Liver (tissue), 9 donors: ENCODE measurements around the gene KRTAP10-7. TPM values are rescaled to one million over a fixed set of nuclear protein-coding genes. Genes with fewer than 3 reads are reported as not detected.

ENCODE experiments used
- DNase-seq: peaks from one replicate; pipeline ENCODE4 v3.0.0-alpha.2; 2017; ENCODE audit warnings: low spot score
- H3K27ac ChIP-seq, 2 donors: one replicate each; pipeline ENCODE4 v1.7.0; 2013; ENCODE audit warnings: inconsistent platforms in 2 of 2, low read length in 2 of 2, control low read depth in 1 of 2, low read depth in 1 of 2, mild to moderate bottlenecking in 1 of 2
- H3K27me3 ChIP-seq, 4 donors: one replicate each; pipeline versions ENCODE4 v1.6.1 to v1.7.0; 2013; ENCODE audit warnings: low read length in 3 of 4, inconsistent platforms in 1 of 4, mild to moderate bottlenecking in 1 of 4, moderate library complexity in 1 of 4; ENCODE audit not compliant: control insufficient read depth in 4 of 4, insufficient read depth in 4 of 4
- H3K36me3 ChIP-seq, 4 donors: one replicate each; pipeline versions ENCODE4 v1.6.1 to v1.7.0; 2013; ENCODE audit warnings: low read length in 3 of 4, mild to moderate bottlenecking in 3 of 4, low read depth in 1 of 4, moderate library complexity in 1 of 4; ENCODE audit not compliant: control insufficient read depth in 4 of 4, insufficient read depth in 3 of 4
- H3K4me1 ChIP-seq, 4 donors: one replicate each; pipeline versions ENCODE4 v1.6.1 to v1.7.0; 2013; ENCODE audit warnings: low read length in 3 of 4, mild to moderate bottlenecking in 3 of 4, moderate library complexity in 1 of 4; ENCODE audit not compliant: control insufficient read depth in 4 of 4, insufficient read depth in 4 of 4
- H3K4me3 ChIP-seq, 3 donors: one replicate each; pipeline versions ENCODE4 v1.6.1 to v1.7.0; 2013; ENCODE audit warnings: low read length in 3 of 3, control low read depth in 1 of 3, low read depth in 1 of 3, mild to moderate bottlenecking in 1 of 3
- H3K9ac ChIP-seq, 2 donors: one replicate each; pipeline ENCODE4 v1.7.0; 2013; ENCODE audit warnings: low read length in 2 of 2, mild to moderate bottlenecking in 2 of 2, moderate library complexity in 2 of 2, control low read depth in 1 of 2, low read depth in 1 of 2
- H3K9me3 ChIP-seq, 4 donors: one replicate each; pipeline versions ENCODE4 v1.6.1 to v1.7.0; 2013; ENCODE audit warnings: low read length in 3 of 4; ENCODE audit not compliant: control insufficient read depth in 4 of 4
- ATF3 ChIP-seq: IDR thresholded peaks from 2 replicates; pipeline ENCODE4 v1.6.1; 2016; ENCODE audit warnings: antibody characterized with exemption
- EGR1 ChIP-seq, 2 donors: IDR thresholded peaks; 2 replicates each; pipeline ENCODE4 v1.6.1; 2016 to 2018; ENCODE audit warnings: antibody characterized with exemption in 2 of 2, low read depth in 2 of 2
- FOXA2 ChIP-seq: IDR thresholded peaks from 2 replicates; pipeline ENCODE4 v1.6.1; 2016; ENCODE audit warnings: antibody characterized with exemption
- GABPA ChIP-seq, 2 donors: IDR thresholded peaks in 1 of 2; conservative IDR thresholded peaks in 1 of 2; 2 replicates each; pipeline ENCODE4 v1.6.1; 2016; ENCODE audit warnings: antibody characterized with exemption in 2 of 2, mild to moderate bottlenecking in 1 of 2, moderate library complexity in 1 of 2
- JUND ChIP-seq, 2 donors: IDR thresholded peaks; 2 replicates each; pipeline ENCODE4 v1.6.1; 2016; ENCODE audit warnings: antibody characterized with exemption in 2 of 2
- NR2F2 ChIP-seq: IDR thresholded peaks from 2 replicates; pipeline ENCODE4 v1.6.1; 2016; ENCODE audit warnings: antibody characterized with exemption
- RAD21 ChIP-seq, 2 donors: IDR thresholded peaks; 2 replicates each; pipeline ENCODE4 v1.6.1; 2016; ENCODE audit warnings: antibody characterized with exemption in 2 of 2, mild to moderate bottlenecking in 2 of 2
- RXRA ChIP-seq, 2 donors: IDR thresholded peaks; 2 replicates each; pipeline ENCODE4 v1.6.1; 2017 to 2018; ENCODE audit warnings: antibody characterized with exemption in 2 of 2, mild to moderate bottlenecking in 1 of 2
- TAF1 ChIP-seq: conservative IDR thresholded peaks from 2 replicates; pipeline ENCODE4 v1.6.1; 2016; ENCODE audit warnings: antibody characterized with exemption, mild to moderate bottlenecking
- YY1 ChIP-seq: IDR thresholded peaks from 2 replicates; pipeline ENCODE4 v1.6.1; 2016; ENCODE audit warnings: antibody characterized with exemption, mild to moderate bottlenecking
- WGBS: extraction: QIAGEN DNeasy Blood & Tissue Kit; methylation state at CpG from one replicate; pipeline ENCODE4 v1.1.7; 2013; 5-methylcytosine and 5-hydroxymethylcytosine counted together
- polyA plus RNA-seq, 2 donors: library from polyadenylated mRNA; stranded (reverse) in 1 of 2; unstranded in 1 of 2; fragments of 200-250 nt in 1 of 2; fragments of >200 nt in 1 of 2; fragmentation: Nextera tagmentation in 1 of 2; extraction: Ambion mirVana in 1 of 2; gene quantifications; one replicate each; pipeline versions ENCODE4 v1.2.1 to v1.2.3, GENCODE V29; 2013 to 2015
- total RNA-seq, 2 donors: library from RNA; depleted of rRNA; stranded (reverse); fragments of >200 nt; gene quantifications; one replicate each; pipeline ENCODE4 v1.2.3, GENCODE V29; 2014
- TF ChIP-seq, protein P1 (sequence below): IDR thresholded peaks from 2 replicates; pipeline ENCODE4 v1.6.1; 2016; ENCODE audit warnings: antibody characterized with exemption, mild to moderate bottlenecking
- TF ChIP-seq, protein P2 (sequence below): fragments of 150-350 bp; IDR thresholded peaks from 2 replicates; pipeline ENCODE4 v1.5.1; 2017; ENCODE audit warnings: improper control_type of control experiment, low read depth, low read length; ENCODE audit not compliant: missing input control
- donor health status: healthy.
- donor health status: healthy.
- donor health status: healthy.
- donor health status: healthy.
- donor health status: healthy.

The KRTAP10-7 gene
- total and polyA plus RNA-seq, 4 donors = not detected

- 88% methylated on average over 9 of the region's 9 CpGs for WGBS
- Histone ChIP-seq H3K4me1 (peaks cover 1 to 27% (median 16%) of the 10 kb centered on the region in 4 donors), H3K9me3 (no peaks in the 10 kb centered on the region), H3K36me3 (no peaks in the 10 kb centered on the region), H3K27ac (no peak overlapping the region), H3K4me3 (no peak overlapping the region), H3K27me3 (no peaks in the 10 kb centered on the region), H3K9ac (no peak overlapping the region)
- TF ChIP-seq, protein P1, sequence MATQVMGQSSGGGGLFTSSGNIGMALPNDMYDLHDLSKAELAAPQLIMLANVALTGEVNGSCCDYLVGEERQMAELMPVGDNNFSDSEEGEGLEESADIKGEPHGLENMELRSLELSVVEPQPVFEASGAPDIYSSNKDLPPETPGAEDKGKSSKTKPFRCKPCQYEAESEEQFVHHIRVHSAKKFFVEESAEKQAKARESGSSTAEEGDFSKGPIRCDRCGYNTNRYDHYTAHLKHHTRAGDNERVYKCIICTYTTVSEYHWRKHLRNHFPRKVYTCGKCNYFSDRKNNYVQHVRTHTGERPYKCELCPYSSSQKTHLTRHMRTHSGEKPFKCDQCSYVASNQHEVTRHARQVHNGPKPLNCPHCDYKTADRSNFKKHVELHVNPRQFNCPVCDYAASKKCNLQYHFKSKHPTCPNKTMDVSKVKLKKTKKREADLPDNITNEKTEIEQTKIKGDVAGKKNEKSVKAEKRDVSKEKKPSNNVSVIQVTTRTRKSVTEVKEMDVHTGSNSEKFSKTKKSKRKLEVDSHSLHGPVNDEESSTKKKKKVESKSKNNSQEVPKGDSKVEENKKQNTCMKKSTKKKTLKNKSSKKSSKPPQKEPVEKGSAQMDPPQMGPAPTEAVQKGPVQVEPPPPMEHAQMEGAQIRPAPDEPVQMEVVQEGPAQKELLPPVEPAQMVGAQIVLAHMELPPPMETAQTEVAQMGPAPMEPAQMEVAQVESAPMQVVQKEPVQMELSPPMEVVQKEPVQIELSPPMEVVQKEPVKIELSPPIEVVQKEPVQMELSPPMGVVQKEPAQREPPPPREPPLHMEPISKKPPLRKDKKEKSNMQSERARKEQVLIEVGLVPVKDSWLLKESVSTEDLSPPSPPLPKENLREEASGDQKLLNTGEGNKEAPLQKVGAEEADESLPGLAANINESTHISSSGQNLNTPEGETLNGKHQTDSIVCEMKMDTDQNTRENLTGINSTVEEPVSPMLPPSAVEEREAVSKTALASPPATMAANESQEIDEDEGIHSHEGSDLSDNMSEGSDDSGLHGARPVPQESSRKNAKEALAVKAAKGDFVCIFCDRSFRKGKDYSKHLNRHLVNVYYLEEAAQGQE = no peak
- TF ChIP-seq ATF3 (no peak), RXRA (IDR thresholded peaks at IDR 0.05) (no peak), JUND (IDR thresholded peaks at IDR 0.05) (no peak), FOXA2 (no peak), NR2F2 (no peak), GABPA (IDR thresholded peaks at IDR 0.05 in 1 of 2, conservative IDR thresholded peaks at IDR 0.05 in 1 of 2) (no peak)
- TF ChIP-seq, protein P2, sequence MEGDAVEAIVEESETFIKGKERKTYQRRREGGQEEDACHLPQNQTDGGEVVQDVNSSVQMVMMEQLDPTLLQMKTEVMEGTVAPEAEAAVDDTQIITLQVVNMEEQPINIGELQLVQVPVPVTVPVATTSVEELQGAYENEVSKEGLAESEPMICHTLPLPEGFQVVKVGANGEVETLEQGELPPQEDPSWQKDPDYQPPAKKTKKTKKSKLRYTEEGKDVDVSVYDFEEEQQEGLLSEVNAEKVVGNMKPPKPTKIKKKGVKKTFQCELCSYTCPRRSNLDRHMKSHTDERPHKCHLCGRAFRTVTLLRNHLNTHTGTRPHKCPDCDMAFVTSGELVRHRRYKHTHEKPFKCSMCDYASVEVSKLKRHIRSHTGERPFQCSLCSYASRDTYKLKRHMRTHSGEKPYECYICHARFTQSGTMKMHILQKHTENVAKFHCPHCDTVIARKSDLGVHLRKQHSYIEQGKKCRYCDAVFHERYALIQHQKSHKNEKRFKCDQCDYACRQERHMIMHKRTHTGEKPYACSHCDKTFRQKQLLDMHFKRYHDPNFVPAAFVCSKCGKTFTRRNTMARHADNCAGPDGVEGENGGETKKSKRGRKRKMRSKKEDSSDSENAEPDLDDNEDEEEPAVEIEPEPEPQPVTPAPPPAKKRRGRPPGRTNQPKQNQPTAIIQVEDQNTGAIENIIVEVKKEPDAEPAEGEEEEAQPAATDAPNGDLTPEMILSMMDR = no peak
- DNase-seq = peak; percentile 12
Measured at GRCh38 chr21:44596068-44596725, 4.2 kb upstream of the KRTAP10-7 start.

- Histone ChIP-seq H3K4me1 (peaks cover 1 to 13% (median 7%) of the 10 kb centered on the region in 4 donors), H3K4me3 (no peak overlapping the region), H3K27me3 (no peaks in the 10 kb centered on the region), H3K36me3 (no peaks in the 10 kb centered on the region), H3K9ac (no peak overlapping the region), H3K27ac (no peak overlapping the region), H3K9me3 (no peaks in the 10 kb centered on the region)
- DNase-seq = peak; percentile 8
- TF ChIP-seq RAD21 (IDR thresholded peaks at IDR 0.05) (no peak), YY1 (no peak), JUND (IDR thresholded peaks at IDR 0.05) (no peak), RXRA (IDR thresholded peaks at IDR 0.05) (no peak), TAF1 (no peak), EGR1 (IDR thresholded peaks at IDR 0.05; ENCODE audit: low read depth in 2 of 2) (no peak), GABPA (IDR thresholded peaks at IDR 0.05 in 1 of 2, conservative IDR thresholded peaks at IDR 0.05 in 1 of 2) (no peak)
- TF ChIP-seq, protein P2 = no peak
- 81% methylated on average over 11 of the region's 11 CpGs for WGBS
Measured at GRCh38 chr21:44598061-44598460, 2.3 kb upstream of the KRTAP10-7 start.
